Immature natural killer cell (primary cell): ENCODE measurements around the gene HHLA2. TPM values are rescaled to one million over a fixed set of nuclear protein-coding genes. Genes with fewer than 3 reads are reported as not detected.

Experiments
- DNase-seq, 3 donors: peaks; one replicate each; pipeline ENCODE4 v3.0.0; 2022; ENCODE audit warnings: mixed read lengths in 1 of 3
- H3K27ac Mint-ChIP-seq, 6 donors: one replicate each; pipeline ENCODE4 v1.8.0; 2020; ENCODE audit warnings: mixed read lengths in 6 of 6, mild to moderate bottlenecking in 5 of 6, inconsistent platforms in 4 of 6, moderate library complexity in 3 of 6
- H3K27me3 Mint-ChIP-seq, 3 donors: one replicate each; pipeline ENCODE4 v1.8.0; 2020 to 2021; ENCODE audit warnings: low read depth in 3 of 3, mild to moderate bottlenecking in 3 of 3, mixed read lengths in 3 of 3, moderate library complexity in 3 of 3, inconsistent platforms in 1 of 3
- H3K36me3 Mint-ChIP-seq, 3 donors: one replicate each; pipeline ENCODE4 v1.8.0; 2020; ENCODE audit warnings: mixed read lengths in 3 of 3, inconsistent platforms in 2 of 3, mild to moderate bottlenecking in 2 of 3
- H3K4me1 Mint-ChIP-seq, 2 donors: one replicate each; pipeline ENCODE4 v1.8.0; 2020; ENCODE audit warnings: inconsistent platforms in 2 of 2, mild to moderate bottlenecking in 2 of 2, mixed read lengths in 2 of 2, moderate library complexity in 1 of 2
- H3K4me3 Mint-ChIP-seq, 5 donors: one replicate each; pipeline ENCODE4 v1.8.0; 2020; ENCODE audit warnings: mild to moderate bottlenecking in 5 of 5, mixed read lengths in 5 of 5, inconsistent platforms in 3 of 5, moderate library complexity in 3 of 5
- H3K9me3 Mint-ChIP-seq, 6 donors: one replicate each; pipeline ENCODE4 v1.8.0; 2020; ENCODE audit warnings: mild to moderate bottlenecking in 6 of 6, mixed read lengths in 6 of 6, inconsistent platforms in 4 of 6, moderate library complexity in 3 of 6
- polyA plus RNA-seq, 3 donors: library from polyadenylated mRNA; unstranded; fragments of 300-500 nt; fragmentation: Illumina TruSeq; gene quantifications; one replicate each; pipeline ENCODE4 v1.2.3, GENCODE V29; 2021

Gene HHLA2
- polyA plus RNA-seq, 3 donors from 2014 or later = not detected

DNA sequence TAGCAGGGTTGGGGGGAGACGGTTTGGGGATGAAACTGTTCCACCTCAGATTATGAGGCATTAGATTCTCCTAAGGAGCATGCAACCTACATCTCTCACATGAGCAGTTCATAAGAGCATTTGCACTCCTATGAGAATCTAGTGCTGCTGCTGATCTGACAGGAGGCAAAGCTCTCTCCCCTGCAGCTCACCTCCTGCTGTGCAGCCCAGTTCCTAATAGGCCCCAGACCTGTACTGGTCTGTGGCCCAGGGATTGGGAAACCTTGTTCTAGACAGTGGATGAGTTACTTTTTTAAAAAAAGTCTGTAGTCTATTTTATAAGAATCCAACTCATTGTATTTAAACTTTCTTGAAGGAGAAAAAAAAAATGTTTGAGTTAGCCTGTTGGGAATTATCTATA, 100.0 kb downstream of the HHLA2 start:
- peaks cover 0 to 3% (median 2%) of the 10 kb centered on the region in 3 donors for H3K27me3 Mint-ChIP-seq
- no peak for DNase-seq
- peaks cover 0 to 3% (median 0%) of the 10 kb centered on the region in 3 donors for H3K36me3 Mint-ChIP-seq
- H3K9me3 Mint-ChIP-seq = no peaks in the 10 kb centered on the region
- peaks cover 8 to 17% of the 10 kb centered on the region in 2 donors for H3K4me1 Mint-ChIP-seq
- no peak overlapping the region for H3K27ac Mint-ChIP-seq
- H3K4me3 Mint-ChIP-seq = no peak overlapping the region

DNA sequence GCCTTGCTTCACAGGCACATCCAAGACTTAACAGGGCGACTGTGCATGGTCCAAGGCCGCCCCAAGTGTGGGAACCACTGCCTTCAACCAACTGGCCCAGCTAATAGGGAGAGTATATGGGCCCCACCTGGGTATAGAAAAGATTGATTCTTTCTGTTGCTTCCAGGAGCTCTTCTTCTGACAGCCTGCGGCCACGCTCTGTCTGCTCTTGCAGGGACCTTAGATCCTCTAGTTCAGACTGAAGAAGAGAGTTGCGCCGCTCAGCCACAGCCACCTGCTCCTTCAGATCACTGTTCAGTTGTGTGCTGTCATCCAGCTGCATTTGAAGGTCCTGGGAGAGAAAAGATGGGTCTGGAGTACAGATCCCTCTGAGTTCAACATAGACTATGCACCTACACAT, 102.2 kb downstream of the HHLA2 start:
- no peak overlapping the region for H3K4me3 Mint-ChIP-seq
- no peaks in the 10 kb centered on the region for H3K9me3 Mint-ChIP-seq
- no peak overlapping the region for H3K27ac Mint-ChIP-seq
- H3K36me3 Mint-ChIP-seq = peaks cover 0 to 3% (median 0%) of the 10 kb centered on the region in 3 donors
- peaks cover 0 to 3% (median 2%) of the 10 kb centered on the region in 3 donors for H3K27me3 Mint-ChIP-seq
- peaks cover 8 to 17% of the 10 kb centered on the region in 2 donors for H3K4me1 Mint-ChIP-seq
- no peak for DNase-seq

DNA sequence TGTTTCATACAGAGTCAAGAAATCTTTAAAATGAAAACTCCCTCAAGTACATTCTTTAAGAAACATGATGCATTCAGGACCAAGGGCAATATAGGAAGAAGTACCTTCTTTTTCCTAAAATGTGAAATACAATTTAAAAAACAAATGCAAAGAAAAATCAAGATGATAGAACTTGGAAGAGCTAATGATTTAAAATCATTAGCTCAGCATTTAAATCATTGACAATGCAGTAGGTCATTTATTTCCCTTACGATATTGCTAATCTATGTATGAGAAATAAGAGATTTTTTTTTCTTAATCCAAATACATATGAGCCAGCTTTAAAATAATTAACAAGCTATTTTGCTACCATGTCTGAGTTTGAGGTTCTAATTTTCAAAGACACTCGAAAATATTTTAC, 105.5 kb downstream of the HHLA2 start:
- Mint-ChIP-seq H3K36me3 (peaks cover 0 to 3% (median 0%) of the 10 kb centered on the region in 3 donors), H3K4me1 (peaks cover 2 to 5% of the 10 kb centered on the region in 2 donors), H3K9me3 (no peaks in the 10 kb centered on the region), H3K27ac (no peak overlapping the region), H3K27me3 (no peaks in the 10 kb centered on the region), H3K4me3 (no peak overlapping the region)
- DNase-seq = no peak

DNA sequence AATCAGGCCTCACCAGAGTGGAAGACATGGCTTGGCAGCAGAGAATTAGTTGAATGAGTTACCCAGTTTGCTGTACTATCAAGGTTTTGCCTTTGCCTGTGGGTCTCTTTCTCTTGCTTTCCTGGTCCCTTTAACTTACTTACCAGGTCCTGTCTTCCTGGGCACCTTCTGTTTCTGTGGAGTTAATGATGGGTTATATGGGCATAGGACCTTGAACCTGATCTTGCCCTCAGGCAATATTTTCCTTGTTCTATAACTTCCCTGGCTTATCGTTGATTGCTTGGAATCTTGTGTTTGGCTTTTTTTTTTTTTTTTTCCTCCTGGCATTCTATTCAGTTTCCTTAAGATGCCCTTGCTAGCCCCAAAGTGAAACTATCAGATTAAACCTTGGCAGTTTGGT, 106.8 kb downstream of the HHLA2 start:
- no peaks in the 10 kb centered on the region for H3K27me3 Mint-ChIP-seq
- no peak overlapping the region for H3K27ac Mint-ChIP-seq
- no peak for DNase-seq
- no peak overlapping the region for H3K4me3 Mint-ChIP-seq
- peaks cover 0 to 3% (median 0%) of the 10 kb centered on the region in 3 donors for H3K36me3 Mint-ChIP-seq
- H3K4me1 Mint-ChIP-seq = peaks cover 4 to 5% of the 10 kb centered on the region in 2 donors
- H3K9me3 Mint-ChIP-seq = no peaks in the 10 kb centered on the region

DNA sequence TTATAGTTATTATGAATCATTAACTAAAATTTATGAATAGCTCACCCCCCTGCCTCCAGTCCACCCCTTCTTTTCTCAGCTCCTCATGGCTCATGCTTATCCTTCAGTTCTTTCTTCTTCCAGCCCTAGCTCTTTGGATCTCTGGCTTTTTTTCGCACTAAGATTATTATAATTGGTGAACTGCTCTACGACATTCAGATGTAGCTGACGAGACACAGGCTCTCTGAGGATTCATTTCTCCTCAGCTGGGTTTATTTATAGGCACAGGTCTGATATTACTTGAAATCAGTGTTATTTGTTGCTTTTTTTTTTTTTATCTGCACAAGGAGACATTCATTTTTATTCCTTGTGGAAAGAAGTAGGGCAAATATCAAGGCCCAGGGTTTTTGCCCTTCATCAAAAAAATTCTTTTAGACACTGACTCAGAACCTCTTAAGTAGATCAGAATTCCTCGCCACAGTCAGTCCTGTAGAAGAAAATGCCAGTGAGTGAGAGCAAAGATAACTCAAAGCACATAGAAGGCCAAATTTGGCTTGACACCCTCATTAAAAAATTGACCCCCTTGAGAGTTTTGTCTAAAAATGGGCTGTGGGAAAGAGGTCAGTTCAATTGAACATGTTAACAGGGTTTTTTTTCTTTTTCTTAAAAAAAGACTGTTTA, 107.5 kb downstream of the HHLA2 start:
- Mint-ChIP-seq H3K4me3 (no peak overlapping the region), H3K4me1 (peaks cover 4 to 5% of the 10 kb centered on the region in 2 donors), H3K9me3 (no peaks in the 10 kb centered on the region), H3K27ac (no peak overlapping the region), H3K27me3 (no peaks in the 10 kb centered on the region), H3K36me3 (peaks cover 0 to 3% (median 0%) of the 10 kb centered on the region in 3 donors)
- DNase-seq = no peak

DNA sequence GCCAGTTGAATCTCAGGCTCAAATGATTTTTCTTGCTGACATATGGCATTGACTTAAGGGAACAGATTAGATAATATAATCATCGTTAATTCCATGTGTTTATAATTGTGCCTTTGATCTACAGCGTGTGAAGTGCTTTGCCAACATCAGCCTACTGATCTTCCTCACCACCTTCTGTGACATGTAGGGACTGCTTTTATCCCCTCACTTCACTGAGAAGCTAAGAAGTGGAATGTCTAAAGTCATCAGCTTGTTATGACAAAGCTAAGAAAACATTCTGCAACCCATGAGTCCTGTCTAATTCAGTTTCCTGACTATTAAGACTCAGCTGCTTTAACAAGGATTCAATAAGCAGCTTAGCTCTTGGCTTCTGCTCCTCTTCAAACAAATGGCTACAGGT, 108.0 kb downstream of the HHLA2 start:
- H3K9me3 Mint-ChIP-seq = no peaks in the 10 kb centered on the region
- peaks cover 4 to 5% of the 10 kb centered on the region in 2 donors for H3K4me1 Mint-ChIP-seq
- peaks cover 0 to 3% (median 0%) of the 10 kb centered on the region in 3 donors for H3K36me3 Mint-ChIP-seq
- H3K27ac Mint-ChIP-seq = no peak overlapping the region
- no peak overlapping the region for H3K4me3 Mint-ChIP-seq
- no peak for DNase-seq
- H3K27me3 Mint-ChIP-seq = no peaks in the 10 kb centered on the region

DNA sequence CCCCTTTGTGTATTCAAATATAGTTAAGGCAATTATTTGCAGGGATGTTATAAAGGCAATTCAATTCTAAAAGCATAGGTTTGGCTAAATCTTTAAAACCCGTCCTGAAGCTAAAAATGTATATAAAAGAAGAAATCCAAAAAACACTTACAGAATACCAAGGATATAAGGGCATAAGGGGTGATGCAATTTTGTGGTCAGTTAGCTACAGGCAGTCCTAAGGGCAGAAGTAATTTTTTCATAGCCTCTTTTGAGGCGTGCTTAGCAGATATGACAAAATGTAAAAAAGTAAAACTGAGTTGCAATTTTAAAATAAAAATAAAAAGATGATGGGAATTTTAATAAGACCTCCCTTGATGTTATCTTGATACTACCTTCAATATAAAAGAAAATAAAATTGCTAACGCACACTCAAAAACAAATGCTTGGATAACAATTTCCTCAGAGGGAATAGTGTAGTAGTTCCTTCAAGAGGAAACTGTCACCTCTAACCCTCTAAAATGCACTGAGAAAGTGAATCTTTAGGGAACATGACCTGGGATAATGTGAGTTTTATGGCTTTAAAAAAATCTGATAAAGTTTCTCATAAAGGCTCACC, 109.8 kb downstream of the HHLA2 start:
- Mint-ChIP-seq H3K36me3 (no peaks in the 10 kb centered on the region), H3K4me3 (no peak overlapping the region), H3K27ac (no peak overlapping the region), H3K9me3 (no peaks in the 10 kb centered on the region), H3K4me1 (peaks cover 4 to 5% of the 10 kb centered on the region in 2 donors), H3K27me3 (no peaks in the 10 kb centered on the region)
- DNase-seq = no peak

DNA sequence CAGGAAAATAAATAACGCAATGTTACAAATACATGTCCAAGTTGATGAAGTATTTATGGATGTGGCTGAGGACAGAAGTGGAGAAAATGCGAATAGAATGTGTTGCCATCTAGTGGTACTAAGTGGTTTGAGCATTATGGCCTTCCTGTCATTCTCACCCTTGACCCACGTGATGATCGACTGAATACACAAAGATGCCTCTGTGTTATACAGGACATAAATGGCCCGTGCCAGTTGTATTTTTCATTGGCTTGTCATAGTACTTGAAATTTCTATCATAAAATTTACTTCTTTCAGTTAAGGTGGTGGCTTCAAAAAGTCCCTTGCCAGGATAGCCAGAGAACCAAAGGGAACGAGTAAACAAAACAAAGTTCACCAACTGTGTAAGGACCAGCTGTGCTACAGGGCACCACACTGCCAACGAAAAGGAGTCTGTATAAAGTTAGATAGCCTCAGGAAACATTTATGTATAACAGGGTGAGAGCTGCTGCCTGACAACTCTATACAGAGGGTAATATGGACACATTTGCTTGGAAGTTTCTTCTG, 110.4 kb downstream of the HHLA2 start:
- peak in 1 of 3 donors; percentile 64 for DNase-seq
- H3K4me1 Mint-ChIP-seq = peaks cover 4 to 5% of the 10 kb centered on the region in 2 donors
- no peaks in the 10 kb centered on the region for H3K9me3 Mint-ChIP-seq
- no peak overlapping the region for H3K4me3 Mint-ChIP-seq
- no peaks in the 10 kb centered on the region for H3K27me3 Mint-ChIP-seq
- H3K36me3 Mint-ChIP-seq = no peaks in the 10 kb centered on the region
- H3K27ac Mint-ChIP-seq = peak overlapping the region in 1 of 6 donors; percentile 7

DNA sequence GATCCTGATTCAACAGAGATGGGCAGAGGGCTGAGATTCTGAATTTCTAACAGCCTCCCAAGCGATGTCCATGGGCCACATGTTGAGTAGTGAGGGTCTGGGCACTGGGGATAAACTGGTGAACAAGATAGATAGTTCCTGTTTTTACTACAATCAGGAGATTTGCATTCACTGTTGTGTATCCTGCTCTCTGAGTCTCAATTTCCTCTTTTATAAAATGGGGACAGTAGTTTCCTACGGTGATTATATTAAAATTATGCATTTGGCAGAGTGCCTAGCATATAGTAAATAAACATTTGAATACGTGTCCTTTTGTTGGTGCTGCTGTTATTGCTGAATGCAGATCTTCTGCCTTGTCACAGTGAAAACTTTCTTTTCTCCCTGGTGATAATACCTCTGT, 111.5 kb downstream of the HHLA2 start:
- Mint-ChIP-seq H3K36me3 (no peaks in the 10 kb centered on the region), H3K9me3 (no peaks in the 10 kb centered on the region), H3K27me3 (no peaks in the 10 kb centered on the region), H3K4me3 (no peak overlapping the region), H3K4me1 (peaks cover 4 to 5% of the 10 kb centered on the region in 2 donors), H3K27ac (no peak overlapping the region)
- DNase-seq = no peak

DNA sequence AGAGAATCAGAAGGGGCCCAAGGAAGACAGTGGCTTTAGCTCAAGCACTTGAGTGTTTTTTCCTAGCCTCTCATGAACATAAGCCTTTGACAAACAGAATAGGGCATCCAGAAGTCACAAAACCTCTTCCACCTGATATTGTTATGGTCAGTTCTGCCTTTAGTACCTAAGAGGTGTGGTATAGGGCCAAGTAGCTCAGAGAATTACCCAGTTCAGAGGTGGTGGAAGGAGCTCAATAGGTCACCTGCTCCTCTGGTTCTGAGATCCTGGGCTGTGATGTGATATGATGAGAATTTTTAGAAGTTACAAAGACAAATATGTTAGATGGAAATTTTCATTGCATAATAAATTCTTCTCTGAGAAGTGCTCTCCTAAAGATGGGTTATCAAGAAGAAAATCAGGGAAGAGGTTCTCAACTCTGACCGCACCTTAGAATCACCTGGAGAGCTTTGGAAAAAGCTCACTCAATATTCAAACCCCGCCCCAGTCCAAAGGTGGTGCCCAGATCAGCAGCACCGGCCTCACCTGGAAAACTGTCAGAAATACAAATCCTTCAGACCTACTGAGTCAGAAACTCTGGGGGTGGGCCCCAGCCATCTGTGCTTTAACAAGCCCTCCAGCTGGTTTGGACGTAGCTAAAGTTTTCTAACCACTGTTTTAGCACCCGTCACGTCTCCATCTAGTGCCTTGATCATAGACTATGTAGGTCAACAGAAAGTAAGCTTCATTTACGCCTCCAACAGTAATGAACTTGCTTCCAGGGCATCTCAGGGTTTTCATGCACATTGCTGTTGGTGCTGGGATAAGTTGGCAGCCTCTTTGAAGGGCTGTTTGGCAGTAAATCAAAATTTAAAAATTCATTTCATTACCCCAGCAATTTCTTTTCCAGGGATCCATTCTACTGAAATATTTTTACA, 112.8 kb downstream of the HHLA2 start:
- Mint-ChIP-seq H3K27ac (no peak overlapping the region), H3K36me3 (no peaks in the 10 kb centered on the region), H3K9me3 (no peaks in the 10 kb centered on the region), H3K4me1 (peaks cover 4 to 5% of the 10 kb centered on the region in 2 donors), H3K4me3 (no peak overlapping the region), H3K27me3 (no peaks in the 10 kb centered on the region)
- no peak for DNase-seq

DNA sequence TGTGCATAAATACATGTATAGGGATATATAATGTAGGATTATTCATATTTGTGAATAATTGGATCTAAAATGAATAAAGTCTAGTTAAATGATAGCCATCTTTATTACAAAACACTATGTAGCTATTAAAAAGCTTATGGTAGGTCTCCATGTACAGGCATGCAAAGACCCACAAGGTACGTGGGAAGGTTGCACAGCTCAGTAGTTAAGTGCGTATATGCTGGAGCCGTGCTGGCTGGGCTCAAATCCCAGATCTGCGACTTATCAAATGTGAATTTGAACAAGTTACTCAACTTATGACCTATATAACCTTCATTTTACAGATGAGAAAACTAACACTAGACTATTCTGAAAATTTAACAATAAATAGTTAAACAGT, 113.4 kb downstream of the HHLA2 start:
- H3K27me3 Mint-ChIP-seq = no peaks in the 10 kb centered on the region
- DNase-seq = no peak
- peaks cover 4 to 5% of the 10 kb centered on the region in 2 donors for H3K4me1 Mint-ChIP-seq

DNA sequence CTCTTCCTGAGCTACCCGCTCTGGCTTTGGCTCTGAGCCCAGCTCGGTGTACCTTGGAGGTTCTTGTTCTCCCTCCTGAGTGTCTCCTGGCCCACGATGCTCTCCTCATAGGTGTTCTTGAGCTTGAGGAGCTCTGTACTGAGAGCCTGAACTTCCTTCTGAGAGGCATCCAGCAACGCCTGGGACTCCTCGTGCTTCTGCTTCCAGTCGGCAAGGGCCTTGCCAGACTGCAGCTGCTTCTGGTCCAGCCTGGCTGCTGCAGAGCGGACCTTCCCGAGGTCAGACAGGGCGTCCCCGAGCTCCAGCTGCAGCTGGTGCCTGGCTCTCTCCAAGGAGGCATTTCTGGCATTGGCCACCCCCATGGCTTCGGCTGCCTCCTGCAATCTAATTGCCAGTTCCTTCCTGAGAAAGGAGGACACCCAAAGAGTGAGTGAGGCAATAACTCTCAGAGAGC, 114.2 kb downstream of the HHLA2 start:
- no peaks in the 10 kb centered on the region for H3K36me3 Mint-ChIP-seq
- H3K27ac Mint-ChIP-seq = no peak overlapping the region
- peaks cover 4 to 5% of the 10 kb centered on the region in 2 donors for H3K4me1 Mint-ChIP-seq
- no peak overlapping the region for H3K4me3 Mint-ChIP-seq
- no peaks in the 10 kb centered on the region for H3K9me3 Mint-ChIP-seq
- no peak for DNase-seq
- H3K27me3 Mint-ChIP-seq = no peaks in the 10 kb centered on the region

More for the DNA sequence above, 113.4 kb downstream of the HHLA2 start:
- H3K4me3 Mint-ChIP-seq = no peak overlapping the region
- H3K36me3 Mint-ChIP-seq = no peaks in the 10 kb centered on the region
- H3K9me3 Mint-ChIP-seq = no peaks in the 10 kb centered on the region
- H3K27ac Mint-ChIP-seq = no peak overlapping the region

DNA sequence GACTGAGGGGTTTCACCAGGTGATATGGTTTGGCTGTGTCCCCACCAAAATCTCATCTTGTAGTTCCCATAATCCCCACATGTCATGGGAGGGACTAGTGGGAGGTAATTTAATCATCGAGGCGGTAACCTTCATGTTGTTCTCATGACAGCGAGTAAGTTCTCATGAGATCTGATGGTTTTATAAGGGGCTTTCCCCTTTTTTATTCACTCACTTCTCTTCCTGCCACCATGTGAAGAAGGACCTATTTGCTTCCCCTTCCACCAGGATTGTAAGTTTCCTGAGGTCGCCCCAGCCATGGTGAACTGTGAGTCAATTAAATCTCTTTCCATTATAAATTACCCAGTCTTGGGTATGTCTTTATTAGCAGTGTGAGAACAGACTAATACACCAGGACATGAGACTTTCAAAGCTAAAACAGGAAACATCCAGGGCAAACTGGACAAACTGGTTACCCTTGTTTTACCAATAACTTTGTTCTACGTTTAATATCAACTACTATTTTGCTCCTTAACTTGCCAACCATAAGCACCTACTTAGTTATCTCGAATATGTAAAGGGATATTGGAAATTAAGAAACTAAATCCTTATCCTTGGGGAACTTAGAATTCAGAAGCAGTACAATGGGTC, 115.9 kb downstream of the HHLA2 start:
- Mint-ChIP-seq H3K36me3 (no peaks in the 10 kb centered on the region), H3K27me3 (no peaks in the 10 kb centered on the region), H3K27ac (no peak overlapping the region), H3K4me1 (no peaks in the 10 kb centered on the region), H3K4me3 (no peak overlapping the region), H3K9me3 (no peaks in the 10 kb centered on the region)
- no peak for DNase-seq
